ENCODE measurements around the gene MPHOSPH8. TPM values are rescaled to one million over a fixed set of nuclear protein-coding genes. Genes with fewer than 3 reads are reported as not detected.
"Not testable (repeated sequence)": the region's sequence is repeated elsewhere in the genome, so short reads cannot be mapped to it uniquely, and the experiment has no call there.

Gene MPHOSPH8
- total and polyA plus RNA-seq, 4 donors: 8.4 to 14.2 (median 12.3) TPM

GRCh38 chr13:19695428-19695827, 62.0 kb downstream of the MPHOSPH8 start:
- no peak overlapping the region for H3K27ac ChIP-seq (ENCODE audit: low read depth in 1 of 2, low read length in 2 of 2)
- H3K27me3 ChIP-seq (ENCODE audit: control insufficient read depth in 4 of 4, insufficient read depth in 4 of 4, low read length in 3 of 4): no peaks in the 10 kb centered on the region
- H3K9me3 ChIP-seq (ENCODE audit: control insufficient read depth in 4 of 4, low read length in 3 of 4): no peaks in the 10 kb centered on the region
- no peak for DNase-seq (ENCODE audit: low spot score)
- H3K36me3 ChIP-seq (ENCODE audit: control insufficient read depth in 4 of 4, insufficient read depth in 3 of 4, low read depth in 1 of 4, low read length in 3 of 4): peaks cover 0 to 4% (median under 1%) of the 10 kb centered on the region in 4 donors
- H3K4me1 ChIP-seq (ENCODE audit: control insufficient read depth in 4 of 4, insufficient read depth in 4 of 4, low read length in 3 of 4): no peaks in the 10 kb centered on the region
- 90% methylated on average over 1 of the region's 1 CpG for WGBS
- TF ChIP-seq REST (IDR thresholded peaks at IDR 0.05): no peak
- no peak overlapping the region for H3K4me3 ChIP-seq (ENCODE audit: low read depth in 1 of 3, low read length in 3 of 3)
- H3K9ac ChIP-seq (ENCODE audit: low read depth in 1 of 2, low read length in 2 of 2): no peak overlapping the region

GRCh38 chr13:19695829-19696228, 62.4 kb downstream of the MPHOSPH8 start:
- H3K9ac ChIP-seq (ENCODE audit: low read depth in 1 of 2, low read length in 2 of 2): no peak overlapping the region

GRCh38 chr13:19700963-19701362, 67.5 kb downstream of the MPHOSPH8 start:
- H3K4me3 ChIP-seq (ENCODE audit: low read depth in 1 of 3, low read length in 3 of 3); H3K27me3 ChIP-seq (ENCODE audit: control insufficient read depth in 4 of 4, insufficient read depth in 4 of 4, low read length in 3 of 4); H3K9me3 ChIP-seq (ENCODE audit: control insufficient read depth in 4 of 4, low read length in 3 of 4); H3K9ac ChIP-seq (ENCODE audit: low read depth in 1 of 2, low read length in 2 of 2); H3K4me1 ChIP-seq (ENCODE audit: control insufficient read depth in 4 of 4, insufficient read depth in 4 of 4, low read length in 3 of 4); H3K36me3 ChIP-seq (ENCODE audit: control insufficient read depth in 4 of 4, insufficient read depth in 3 of 4, low read depth in 1 of 4, low read length in 3 of 4); DNase-seq (ENCODE audit: low spot score); H3K27ac ChIP-seq (ENCODE audit: low read depth in 1 of 2, low read length in 2 of 2): not testable (repeated sequence)
- WGBS: 91% methylated on average over 3 of the region's 5 CpGs

More at GRCh38 chr13:19695829-19696228, 62.4 kb downstream of the MPHOSPH8 start:
- no peaks in the 10 kb centered on the region for H3K27me3 ChIP-seq (ENCODE audit: control insufficient read depth in 4 of 4, insufficient read depth in 4 of 4, low read length in 3 of 4)
- no peaks in the 10 kb centered on the region for H3K9me3 ChIP-seq (ENCODE audit: control insufficient read depth in 4 of 4, low read length in 3 of 4)
- no peak overlapping the region for H3K27ac ChIP-seq (ENCODE audit: low read depth in 1 of 2, low read length in 2 of 2)
- 80% methylated on average over 3 of the region's 3 CpGs for WGBS
- peaks cover 0 to 4% (median under 1%) of the 10 kb centered on the region in 4 donors for H3K36me3 ChIP-seq (ENCODE audit: control insufficient read depth in 4 of 4, insufficient read depth in 3 of 4, low read depth in 1 of 4, low read length in 3 of 4)
- no peak overlapping the region for H3K4me3 ChIP-seq (ENCODE audit: low read depth in 1 of 3, low read length in 3 of 3)
- no peaks in the 10 kb centered on the region for H3K4me1 ChIP-seq (ENCODE audit: control insufficient read depth in 4 of 4, insufficient read depth in 4 of 4, low read length in 3 of 4)
- DNase-seq (ENCODE audit: low spot score): no peak
- TF ChIP-seq HNF4A (conservative IDR thresholded peaks at IDR 0.05) (no peak), RXRA (IDR thresholded peaks at IDR 0.05) (no peak), TAF1 (conservative IDR thresholded peaks at IDR 0.05) (no peak), ZBTB33 (IDR thresholded peaks at IDR 0.05) (no peak), RAD21 (IDR thresholded peaks at IDR 0.05) (no peak), MAX (IDR thresholded peaks at IDR 0.05) (no peak), CTCF (IDR thresholded peaks at IDR 0.05; ENCODE audit: low read depth, low read length, missing input control) (no peak), YY1 (IDR thresholded peaks at IDR 0.05) (no peak), FOXA1 (IDR thresholded peaks at IDR 0.05) (no peak), GABPA (IDR thresholded peaks at IDR 0.05 in 1 of 2, conservative IDR thresholded peaks at IDR 0.05 in 1 of 2) (no peak), SP1 (IDR thresholded peaks at IDR 0.05) (no peak), ATF3 (IDR thresholded peaks at IDR 0.05) (no peak)

- H3K9me3 ChIP-seq (ENCODE audit: control insufficient read depth in 4 of 4, low read length in 3 of 4); H3K4me1 ChIP-seq (ENCODE audit: control insufficient read depth in 4 of 4, insufficient read depth in 4 of 4, low read length in 3 of 4); H3K9ac ChIP-seq (ENCODE audit: low read depth in 1 of 2, low read length in 2 of 2); H3K27ac ChIP-seq (ENCODE audit: low read depth in 1 of 2, low read length in 2 of 2); H3K36me3 ChIP-seq (ENCODE audit: control insufficient read depth in 4 of 4, insufficient read depth in 3 of 4, low read depth in 1 of 4, low read length in 3 of 4); H3K4me3 ChIP-seq (ENCODE audit: low read depth in 1 of 3, low read length in 3 of 3); H3K27me3 ChIP-seq (ENCODE audit: control insufficient read depth in 4 of 4, insufficient read depth in 4 of 4, low read length in 3 of 4); DNase-seq (ENCODE audit: low spot score): not testable (repeated sequence)
Measured at GRCh38 chr13:19701619-19702018, 68.2 kb downstream of the MPHOSPH8 start.

Data from liver (tissue), 9 donors.